KOPT-K1 (cell line): ENCODE data around the gene ZNF488.
"Not testable (repeated sequence)": the region's sequence is repeated elsewhere in the genome, so short reads cannot be mapped to it uniquely, and the experiment has no call there.

ENCODE experiments used
- H3K27ac ChIP-seq: fragments of 200-600 bp; sonication (generic); 2 replicates; pipeline ENCODE4 v1.5.1; 2016; ENCODE audit warnings: antibody characterized with exemption, mild to moderate bottlenecking, low read depth, low read length; ENCODE audit not compliant: poor library complexity, severe bottlenecking
- H3K36me3 ChIP-seq: fragments of 200-600 bp; sonication (generic); 2 replicates; pipeline ENCODE4 v1.5.1; 2017; ENCODE audit warnings: antibody characterized with exemption, mild to moderate bottlenecking, low read length, moderate library complexity; ENCODE audit not compliant: insufficient read depth
- H3K9me3 ChIP-seq: fragments of 200-600 bp; sonication (generic); 2 replicates; pipeline ENCODE4 v1.5.1; 2017; ENCODE audit warnings: antibody characterized with exemption, low read length, mild to moderate bottlenecking; ENCODE audit not compliant: insufficient read depth, poor library complexity, severe bottlenecking

ZNF488 gene

GRCh38 chr10:47402641-47403301 lies 18.7 kb upstream of the ZNF488 start:
- Histone ChIP-seq H3K36me3 (no peaks in the 10 kb centered on the region), H3K9me3 (no peaks in the 10 kb centered on the region), H3K27ac (no peak overlapping the region)

- no peak overlapping the region for H3K27ac ChIP-seq
These were observed 18.0 kb upstream of the ZNF488 start for GRCh38 chr10:47401874-47402640.

GRCh38 chr10:47401210-47401609 lies 17.1 kb upstream of the ZNF488 start:
- no peaks in the 10 kb centered on the region for H3K36me3 ChIP-seq
- H3K27ac ChIP-seq = no peak overlapping the region

More at GRCh38 chr10:47401874-47402640, 18.0 kb upstream of the ZNF488 start:
- Histone ChIP-seq H3K36me3 (no peaks in the 10 kb centered on the region), H3K9me3 (no peaks in the 10 kb centered on the region)

GRCh38 chr10:47400786-47401185 lies 16.7 kb upstream of the ZNF488 start:
- no peak overlapping the region for H3K27ac ChIP-seq
- no peaks in the 10 kb centered on the region for H3K36me3 ChIP-seq
- H3K9me3 ChIP-seq = no peaks in the 10 kb centered on the region

More at GRCh38 chr10:47401210-47401609, 17.1 kb upstream of the ZNF488 start:
- no peaks in the 10 kb centered on the region for H3K9me3 ChIP-seq

GRCh38 chr10:47400251-47400650 lies 16.2 kb upstream of the ZNF488 start:
- Histone ChIP-seq H3K9me3 (no peaks in the 10 kb centered on the region), H3K27ac (no peak overlapping the region), H3K36me3 (no peaks in the 10 kb centered on the region)

GRCh38 chr10:47397256-47397655 lies 13.2 kb upstream of the ZNF488 start:
- Histone ChIP-seq H3K9me3 (no peaks in the 10 kb centered on the region), H3K27ac (no peak overlapping the region), H3K36me3 (no peaks in the 10 kb centered on the region)

- H3K36me3 ChIP-seq = no peaks in the 10 kb centered on the region
- H3K27ac ChIP-seq = no peak overlapping the region
- no peaks in the 10 kb centered on the region for H3K9me3 ChIP-seq
These were observed 12.2 kb upstream of the ZNF488 start for GRCh38 chr10:47396311-47396717.

- Histone ChIP-seq H3K27ac (no peak overlapping the region), H3K36me3 (no peaks in the 10 kb centered on the region), H3K9me3 (peaks cover 10% of the 10 kb centered on the region)
These were observed 5.5 kb upstream of the ZNF488 start for GRCh38 chr10:47389619-47390018.

- no peak overlapping the region for H3K27ac ChIP-seq
- H3K9me3 ChIP-seq = peaks cover 10% of the 10 kb centered on the region
- no peaks in the 10 kb centered on the region for H3K36me3 ChIP-seq
These were observed 4.8 kb upstream of the ZNF488 start for GRCh38 chr10:47388879-47389278.

GRCh38 chr10:47386104-47386503 lies 2.0 kb upstream of the ZNF488 start:
- not testable (repeated sequence) for H3K36me3 ChIP-seq, H3K9me3 ChIP-seq

GRCh38 chr10:47383261-47384147 lies 589 bp downstream of the ZNF488 start:
- Histone ChIP-seq H3K9me3 (peaks cover 10% of the 10 kb centered on the region), H3K36me3 (no peaks in the 10 kb centered on the region), H3K27ac (no peak overlapping the region)

More at GRCh38 chr10:47386104-47386503, 2.0 kb upstream of the ZNF488 start:
- not testable (repeated sequence) for H3K27ac ChIP-seq

GRCh38 chr10:47381427-47382379 lies 2.4 kb downstream of the ZNF488 start:
- H3K36me3 ChIP-seq = no peaks in the 10 kb centered on the region
- peaks cover 10% of the 10 kb centered on the region for H3K9me3 ChIP-seq
- H3K27ac ChIP-seq = no peak overlapping the region

GRCh38 chr10:47381103-47381395 lies 3.0 kb downstream of the ZNF488 start:
- Histone ChIP-seq H3K36me3 (no peaks in the 10 kb centered on the region), H3K9me3 (peaks cover 8% of the 10 kb centered on the region), H3K27ac (no peak overlapping the region)

GRCh38 chr10:47380341-47381102 lies 3.6 kb downstream of the ZNF488 start:
- H3K27ac ChIP-seq = no peak overlapping the region
- H3K36me3 ChIP-seq = no peaks in the 10 kb centered on the region
- peaks cover 2% of the 10 kb centered on the region for H3K9me3 ChIP-seq
